Fibroblast of peridontal ligament (primary cell): ENCODE data around the gene MIPOL1.

Experiments
- DNase-seq: peaks from one replicate; pipeline ENCODE4 v3.0.0-alpha.2; 2010; ENCODE audit errors: extremely low read depth

The MIPOL1 gene

DNA sequence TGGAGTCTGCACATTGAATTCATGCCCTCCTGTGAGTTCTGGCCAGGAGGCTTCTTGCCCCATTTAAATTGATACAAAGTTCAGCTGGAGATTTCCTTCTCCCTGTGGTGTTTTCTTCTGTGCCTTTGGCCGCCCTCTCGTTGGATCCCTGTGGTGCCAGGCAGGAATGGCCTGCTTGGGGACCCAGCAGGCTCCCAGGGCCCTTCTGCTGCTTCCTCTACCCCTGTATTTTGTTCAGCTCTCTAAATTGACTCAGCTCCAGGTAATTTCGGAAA, 200.1 kb downstream of the MIPOL1 start:
- no peak for DNase-seq

DNA sequence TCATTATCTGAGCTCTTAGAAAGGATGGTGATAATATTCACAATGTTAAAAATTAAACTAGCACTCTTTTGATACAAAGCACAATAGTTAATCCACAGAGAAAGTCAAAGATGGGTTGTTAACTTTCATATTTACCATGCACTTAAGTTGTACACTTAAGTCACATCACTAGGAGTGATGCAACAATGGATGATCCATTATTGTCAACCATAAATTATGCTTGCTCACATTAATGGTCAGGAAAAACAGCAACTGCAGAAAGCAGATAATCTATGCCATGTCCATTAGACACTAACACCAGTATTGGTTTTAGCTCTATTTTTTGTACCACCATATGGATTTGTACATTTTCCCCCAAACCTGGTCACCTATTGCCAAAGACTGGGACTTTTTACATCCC, 201.8 kb downstream of the MIPOL1 start:
- DNase-seq, result no peak

DNA sequence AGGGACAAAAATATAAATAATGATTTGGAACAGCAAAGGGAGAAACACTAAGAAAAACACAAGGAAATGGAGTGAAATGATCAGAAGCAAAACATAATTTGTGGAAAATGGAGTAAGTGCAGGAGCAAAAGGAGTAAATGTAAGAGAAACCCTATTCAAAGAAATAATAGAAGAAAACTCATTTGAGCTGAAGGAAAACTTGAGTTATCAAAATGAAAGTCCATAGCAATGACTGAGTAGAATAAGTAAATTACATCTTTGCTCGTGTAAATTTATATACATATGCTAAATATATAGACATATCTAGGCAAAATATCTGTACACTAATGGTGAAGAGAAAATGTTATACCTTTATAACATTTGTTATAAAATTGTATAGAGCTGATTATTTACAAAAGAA, 203.4 kb downstream of the MIPOL1 start:
- no peak for DNase-seq

DNA sequence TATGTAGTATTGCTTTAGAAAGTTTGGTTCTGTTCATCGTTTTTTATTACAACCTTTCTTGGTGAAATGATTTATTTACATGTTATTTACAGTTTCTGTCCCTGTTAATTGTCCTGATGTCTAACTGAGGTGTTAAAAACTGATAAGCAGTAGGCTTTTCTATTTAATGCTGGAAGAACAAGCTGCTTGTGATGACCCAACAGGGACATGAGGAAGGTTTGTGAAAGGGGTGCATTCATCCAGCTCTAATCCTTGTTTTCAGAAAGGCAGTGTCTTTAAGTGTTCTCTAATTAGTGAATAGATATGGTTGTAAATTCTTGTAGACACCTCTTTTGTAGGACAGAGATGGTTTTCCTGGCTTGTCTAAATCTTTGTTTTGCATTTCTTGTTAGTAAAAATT, 205.9 kb downstream of the MIPOL1 start:
- DNase-seq, result no peak

DNA sequence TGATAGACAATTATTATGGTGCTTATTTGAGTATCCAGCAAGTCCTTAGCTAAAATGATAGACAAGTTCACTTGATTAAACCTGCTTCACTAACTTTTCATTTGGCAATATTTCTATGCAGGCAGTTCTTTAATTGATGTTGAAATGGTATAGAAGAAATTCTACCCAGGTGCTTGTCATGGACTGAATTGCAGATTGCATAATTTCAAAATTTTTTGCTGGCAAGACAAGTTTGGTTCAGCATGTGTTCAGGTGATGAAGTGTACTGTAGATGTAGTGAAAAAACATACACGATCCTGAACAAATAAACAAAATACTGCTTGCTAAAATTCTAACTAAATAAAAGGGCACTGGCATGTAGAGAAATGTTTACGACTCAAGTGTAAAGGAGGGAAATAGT, 208.4 kb downstream of the MIPOL1 start:
- no peak for DNase-seq

DNA sequence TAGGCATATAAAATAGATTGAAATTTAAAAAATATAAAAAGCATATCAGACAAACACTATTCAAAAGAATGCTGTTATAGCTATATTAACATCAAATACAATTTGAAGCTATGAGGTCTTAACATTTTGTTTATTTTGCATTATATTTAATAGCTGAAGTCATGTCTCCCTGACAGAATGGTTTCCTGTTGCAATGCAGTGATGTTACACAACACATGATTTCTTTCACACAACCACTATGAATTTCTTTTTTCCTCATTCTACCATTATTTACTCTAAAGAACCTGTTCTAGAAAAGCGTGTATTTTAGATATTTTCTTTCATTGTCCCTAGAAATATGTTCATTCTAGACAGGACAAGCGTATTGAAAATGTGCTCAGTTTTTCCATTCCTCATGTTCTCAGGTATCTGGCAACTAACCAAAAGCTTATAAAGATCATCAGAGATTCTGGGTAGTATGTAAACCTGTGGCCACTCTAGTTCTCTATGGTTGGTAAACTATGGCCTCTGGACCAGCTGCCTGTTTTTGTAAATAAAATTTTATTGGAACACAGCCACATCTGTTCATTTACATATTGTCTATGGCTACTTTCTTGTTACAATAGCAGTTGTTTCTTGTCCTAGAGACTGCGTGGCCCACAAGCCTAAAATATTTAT, 213.5 kb downstream of the MIPOL1 start:
- DNase-seq, result peak; percentile 14

DNA sequence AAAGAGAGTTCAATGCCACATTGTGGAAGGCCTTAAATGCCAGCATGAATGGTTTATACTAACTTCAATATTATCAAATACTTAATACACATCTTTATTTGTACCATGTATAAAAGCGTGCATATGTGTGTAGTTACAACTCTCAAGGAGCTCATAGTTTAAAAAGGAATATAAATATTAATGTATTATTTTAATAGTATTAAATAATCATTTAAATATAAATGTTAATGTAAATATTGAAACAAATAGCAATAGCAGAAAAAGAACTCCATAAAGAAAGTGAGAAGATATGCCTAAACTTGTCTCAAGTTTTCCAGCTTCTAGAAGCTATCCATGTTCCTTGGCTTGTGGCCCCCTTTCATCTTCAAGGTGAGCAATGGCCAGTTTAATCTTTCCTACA, 215.3 kb downstream of the MIPOL1 start:
- DNase-seq, result no peak

DNA sequence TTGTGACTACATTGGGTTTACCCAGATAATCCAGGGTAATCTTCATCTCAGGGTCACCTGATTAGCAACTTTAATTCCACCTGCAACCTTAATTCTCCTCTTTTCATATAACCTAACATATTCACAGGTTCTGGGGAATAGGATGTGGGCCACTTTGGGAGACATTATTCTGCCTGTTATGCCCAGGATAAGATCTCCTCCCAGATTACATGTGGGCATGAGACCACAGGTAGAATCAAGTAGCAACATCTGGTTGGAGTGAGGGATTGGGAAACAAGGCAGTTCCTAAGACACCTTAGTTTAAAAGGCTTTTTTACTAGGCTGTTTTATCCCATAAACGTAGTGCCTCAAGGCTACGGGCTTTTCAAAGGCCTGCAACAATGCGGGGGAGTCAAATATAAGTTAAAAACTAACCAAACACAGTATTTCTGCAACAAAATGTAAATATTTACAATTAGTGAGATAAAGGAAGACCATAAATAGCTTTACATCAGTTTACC, 215.8 kb downstream of the MIPOL1 start:
- no peak for DNase-seq

DNA sequence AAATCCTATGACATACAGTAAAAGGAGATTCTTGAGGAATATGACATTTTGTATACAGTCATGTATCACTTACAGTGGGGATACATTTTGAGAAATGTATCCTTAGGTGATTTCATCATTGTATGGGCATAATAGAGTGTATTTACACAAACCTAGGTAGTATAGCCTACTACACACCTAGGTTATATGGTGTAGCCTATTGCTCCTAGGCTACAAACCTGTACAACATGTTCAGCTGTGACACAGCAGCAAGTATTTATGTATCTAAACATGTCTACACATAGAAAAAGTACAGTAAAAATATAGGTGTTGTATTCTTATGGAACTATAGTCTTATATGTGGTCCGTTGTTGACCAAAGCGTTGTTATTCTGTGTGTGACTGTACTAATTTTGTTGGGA, 218.5 kb downstream of the MIPOL1 start:
- DNase-seq, result no peak

DNA sequence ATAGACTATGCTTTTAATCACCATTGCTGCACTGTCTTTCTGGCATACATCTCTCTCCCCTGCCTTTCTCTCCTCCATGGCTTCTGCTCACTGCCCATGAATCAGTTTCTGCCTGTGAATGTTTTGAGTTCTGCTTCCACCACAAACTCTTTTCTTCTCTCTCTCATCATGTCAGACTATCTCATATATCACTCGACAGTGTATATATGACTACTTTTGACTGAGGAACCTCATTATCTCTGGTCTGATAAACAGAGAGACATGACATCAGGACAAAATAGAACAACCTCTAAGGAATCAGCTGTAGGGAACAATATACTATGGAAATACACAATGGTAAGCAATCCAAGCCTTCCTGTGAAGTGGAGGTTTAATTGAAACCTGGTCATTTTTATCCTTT, 219.4 kb downstream of the MIPOL1 start:
- DNase-seq, result no peak

DNA sequence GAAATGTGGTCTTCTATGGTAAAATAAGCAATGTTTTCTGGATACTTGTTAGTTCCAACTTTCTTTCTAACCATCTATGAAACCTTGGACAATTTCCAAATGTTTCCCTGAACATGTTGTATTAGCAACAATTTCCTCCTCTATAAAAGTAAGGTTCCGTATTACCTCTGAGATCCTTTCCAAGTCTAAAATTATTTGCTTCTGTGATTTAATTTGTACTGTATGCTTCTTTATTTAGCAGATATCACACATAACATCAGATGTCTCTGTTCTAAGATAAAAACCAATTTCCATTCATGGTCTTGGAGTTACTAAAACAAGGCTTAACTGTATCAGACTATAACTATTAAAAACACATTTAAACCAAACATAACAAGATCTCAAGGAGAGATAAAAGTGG, 220.1 kb downstream of the MIPOL1 start:
- DNase-seq, result no peak

DNA sequence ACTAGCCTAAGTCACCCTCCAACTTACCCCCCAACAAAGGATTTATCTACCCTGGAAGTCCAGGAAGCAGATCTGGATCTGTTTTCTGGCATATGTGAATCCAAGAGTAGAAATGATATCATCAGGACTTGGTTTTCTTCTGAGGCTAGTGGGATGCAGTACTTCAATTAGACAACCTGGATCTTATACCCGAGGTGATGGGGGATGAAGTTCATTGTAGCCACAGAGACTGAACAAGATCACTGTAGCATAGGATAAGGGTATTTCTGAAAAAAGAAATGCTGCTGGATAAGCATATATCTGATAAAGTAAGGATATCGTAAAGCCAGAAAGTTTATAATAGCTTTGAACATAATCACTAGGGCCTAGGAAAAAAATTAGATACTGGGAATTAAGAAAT, 222.9 kb downstream of the MIPOL1 start:
- no peak for DNase-seq

DNA sequence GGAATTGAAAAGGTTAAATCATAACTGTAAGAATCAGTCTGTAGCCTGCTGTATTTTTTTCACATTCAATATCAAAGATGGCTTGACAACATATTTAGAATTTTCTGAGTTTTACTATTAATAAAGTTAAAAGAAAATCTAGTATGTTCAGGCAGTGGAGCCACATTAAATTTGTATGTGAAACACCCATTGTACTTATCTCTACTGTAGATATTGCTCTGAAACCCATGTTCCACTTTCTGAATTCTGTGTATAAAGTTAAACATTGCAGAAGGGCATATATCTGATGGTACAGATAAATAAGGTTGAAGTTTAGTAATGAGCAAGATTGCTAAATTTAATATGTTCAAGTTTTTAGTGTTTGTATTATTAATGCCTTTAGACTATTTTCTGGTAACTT, 224.6 kb downstream of the MIPOL1 start:
- DNase-seq, result no peak

DNA sequence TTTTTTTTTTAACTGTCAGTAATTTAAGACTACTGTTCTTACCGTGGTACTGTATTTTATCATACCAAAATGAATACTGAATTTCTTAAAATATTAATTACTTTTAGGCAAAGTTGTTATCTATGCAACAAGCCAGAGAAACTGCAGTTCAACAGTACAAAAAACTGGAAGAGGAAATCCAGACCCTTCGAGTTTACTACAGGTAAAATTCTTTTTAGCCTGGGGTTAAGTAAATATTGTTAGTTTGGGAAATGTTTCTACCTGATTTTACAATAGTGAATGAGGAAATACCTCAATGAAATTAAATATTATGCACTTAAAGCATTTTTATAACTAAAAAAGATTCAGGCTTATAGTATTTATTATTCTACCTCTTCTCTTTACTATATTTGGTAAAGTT, 225.0 kb downstream of the MIPOL1 start:
- DNase-seq, result no peak

DNA sequence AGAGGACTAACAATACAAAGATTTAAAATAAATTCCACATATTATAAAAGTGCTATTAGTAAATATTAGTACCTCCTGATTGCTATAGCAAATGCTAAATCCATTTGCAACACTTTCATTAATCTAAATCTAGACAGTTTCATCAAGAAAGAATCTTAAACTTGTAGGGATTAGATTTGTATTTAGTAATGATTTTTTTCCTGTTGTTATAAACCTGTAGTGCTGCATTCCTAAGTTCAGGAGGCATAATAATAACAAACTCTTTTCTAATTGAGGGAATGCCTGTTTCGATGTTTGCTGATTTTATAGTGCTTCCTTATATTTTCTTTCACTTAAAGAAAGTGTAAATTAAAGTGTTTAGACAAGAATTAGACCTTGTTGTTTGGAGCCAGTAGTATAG, 231.2 kb downstream of the MIPOL1 start:
- no peak for DNase-seq

DNA sequence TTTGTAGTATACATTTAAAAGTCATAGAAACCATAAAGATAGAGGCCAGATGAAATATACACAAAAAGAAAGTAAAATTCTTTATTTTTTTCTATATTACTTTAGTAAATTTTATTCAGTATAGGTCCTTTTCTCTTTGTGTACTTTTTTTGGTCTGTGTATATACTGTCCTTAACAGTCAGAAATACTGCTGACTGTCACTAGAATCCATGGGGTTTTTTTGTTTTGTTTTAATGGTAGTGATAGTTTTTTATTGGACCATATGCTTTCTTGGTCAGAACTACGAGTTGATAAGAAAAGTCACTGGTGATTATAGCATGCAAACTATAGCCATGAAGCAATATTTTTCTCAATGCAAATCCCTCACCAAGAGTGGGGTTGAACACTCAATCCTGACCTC, 231.9 kb downstream of the MIPOL1 start:
- DNase-seq, result no peak

DNA sequence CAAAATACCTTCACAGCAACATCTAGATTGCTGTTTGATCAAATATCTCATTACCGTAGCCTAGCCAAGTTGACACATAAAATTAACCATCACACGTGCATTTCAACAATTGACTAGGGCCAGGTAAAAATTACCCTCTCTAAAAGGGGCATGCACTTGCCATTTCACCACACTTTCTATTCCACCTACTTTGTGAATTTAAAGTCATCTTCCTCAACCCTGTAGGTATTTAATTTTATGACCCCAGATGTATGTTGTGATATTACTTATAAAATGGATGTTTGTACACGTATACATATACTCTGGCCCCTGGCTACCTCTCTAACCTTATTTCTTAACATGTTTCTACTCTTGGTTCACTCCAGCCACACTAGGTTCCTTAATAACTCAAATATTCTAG, 237.1 kb downstream of the MIPOL1 start:
- no peak for DNase-seq

DNA sequence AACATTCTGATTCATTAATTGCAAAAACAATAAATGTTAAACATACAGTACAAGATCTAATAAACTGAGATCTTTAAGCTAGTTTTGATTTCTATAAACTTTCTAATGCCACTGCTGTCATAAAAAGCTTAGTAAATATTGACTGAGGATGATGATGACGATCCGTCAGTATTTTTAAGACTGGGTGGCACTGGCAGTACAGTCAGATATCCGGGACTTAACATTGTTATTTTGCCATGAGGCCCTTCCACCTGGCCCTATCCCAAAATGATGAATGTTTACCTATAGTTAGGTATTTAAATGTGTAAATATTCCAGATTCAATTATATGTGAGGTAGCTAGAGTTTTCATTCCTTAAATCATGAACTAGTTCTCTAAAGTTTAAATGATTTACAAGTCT, 238.8 kb downstream of the MIPOL1 start:
- no peak for DNase-seq

DNA sequence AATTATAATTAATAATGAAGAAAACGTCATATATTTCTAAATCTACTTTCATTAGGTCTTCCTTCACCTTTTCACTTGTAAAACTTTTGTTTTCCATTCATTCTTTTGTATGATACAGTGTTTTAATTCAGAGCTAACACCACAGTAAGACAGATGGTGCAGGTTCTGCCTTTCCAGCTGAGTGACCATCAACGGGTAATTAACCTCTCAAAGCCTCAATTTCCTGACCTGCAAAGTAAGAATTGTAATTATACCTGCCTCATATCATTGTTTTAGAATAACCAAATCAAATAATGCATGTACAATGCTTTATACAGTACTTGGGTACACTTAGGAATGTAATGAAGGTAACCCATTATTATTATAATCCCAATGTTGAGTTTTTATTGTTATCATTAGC, 239.8 kb downstream of the MIPOL1 start:
- no peak for DNase-seq

DNA sequence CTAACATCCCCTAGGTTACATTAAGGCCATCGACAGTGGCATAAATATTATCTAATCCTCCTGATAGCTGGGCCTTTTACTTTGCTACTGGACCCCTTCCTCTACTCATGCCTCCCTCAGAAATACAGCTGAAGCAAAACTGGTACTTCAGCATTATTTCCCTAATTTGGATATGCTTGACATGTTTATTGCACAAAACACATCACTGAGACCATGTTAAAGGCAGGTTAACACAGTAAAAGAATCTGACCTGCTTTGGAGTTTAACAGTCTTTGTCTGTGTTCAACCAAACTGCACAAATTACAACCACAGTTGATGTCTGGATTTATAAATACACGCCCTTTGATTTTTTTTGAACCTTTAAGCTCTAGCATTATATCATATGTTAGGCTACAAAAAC, 240.7 kb downstream of the MIPOL1 start:
- no peak for DNase-seq

DNA sequence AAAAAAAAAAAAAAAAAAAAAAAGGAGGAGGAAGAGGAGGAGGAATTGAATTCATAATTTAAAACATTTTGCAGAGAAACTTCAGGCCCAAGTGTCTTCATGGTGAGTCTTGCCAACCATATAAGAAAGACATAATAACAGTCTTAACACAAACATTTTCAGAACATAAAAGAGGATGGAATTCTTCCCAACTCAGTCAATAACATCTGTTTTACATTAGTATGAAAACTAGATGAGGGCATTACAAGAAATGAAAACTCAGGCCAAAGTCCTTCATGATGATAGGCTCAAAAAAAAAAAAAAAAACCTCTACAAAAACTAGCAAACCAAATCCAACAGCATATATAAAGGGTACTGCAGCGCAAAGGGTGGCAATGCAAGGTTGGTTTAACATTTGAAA, 245.7 kb downstream of the MIPOL1 start:
- DNase-seq, result peak; percentile 93

DNA sequence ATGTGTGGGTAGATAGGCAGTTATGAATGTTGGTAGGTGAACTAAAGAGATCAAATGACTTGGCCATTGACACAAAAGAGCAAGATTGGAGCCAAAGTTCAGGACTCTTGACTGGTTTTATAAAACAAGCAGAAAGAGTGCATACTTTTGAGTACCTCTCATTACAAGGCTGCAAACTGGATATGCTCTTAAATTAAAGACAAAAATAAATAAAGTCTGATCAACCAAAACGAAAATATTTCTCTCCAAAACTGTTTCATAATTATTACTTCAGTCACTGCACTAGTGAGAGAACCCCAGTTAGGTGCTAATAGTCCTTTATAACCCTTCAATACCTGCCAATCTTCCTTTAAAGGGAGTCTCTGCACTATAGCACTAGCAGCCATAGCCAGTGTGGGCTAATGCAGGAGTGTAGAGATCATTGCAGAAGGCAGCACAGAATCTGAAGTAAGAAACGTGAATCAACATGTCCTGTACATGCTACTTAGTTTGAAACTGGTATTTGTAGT, 250.2 kb downstream of the MIPOL1 start:
- no peak for DNase-seq

DNA sequence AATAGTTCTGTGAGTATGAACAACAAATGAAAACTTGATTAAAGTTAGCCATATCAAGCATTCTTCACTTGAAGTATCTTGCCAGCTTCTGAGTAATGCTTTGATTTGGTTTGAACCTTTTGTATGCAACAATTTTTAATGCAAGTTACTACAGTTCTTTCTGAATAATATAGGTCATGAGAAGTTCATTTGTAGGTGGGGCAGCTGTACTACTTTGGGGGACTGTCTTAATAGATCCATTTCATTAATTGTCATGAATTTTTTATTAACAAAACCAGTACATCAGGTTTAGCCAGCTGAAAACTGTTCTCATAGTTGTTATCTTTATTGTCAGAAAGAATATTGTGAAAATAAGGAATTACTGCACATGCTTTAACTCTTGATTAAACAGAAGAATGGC, 254.6 kb downstream of the MIPOL1 start:
- no peak for DNase-seq

DNA sequence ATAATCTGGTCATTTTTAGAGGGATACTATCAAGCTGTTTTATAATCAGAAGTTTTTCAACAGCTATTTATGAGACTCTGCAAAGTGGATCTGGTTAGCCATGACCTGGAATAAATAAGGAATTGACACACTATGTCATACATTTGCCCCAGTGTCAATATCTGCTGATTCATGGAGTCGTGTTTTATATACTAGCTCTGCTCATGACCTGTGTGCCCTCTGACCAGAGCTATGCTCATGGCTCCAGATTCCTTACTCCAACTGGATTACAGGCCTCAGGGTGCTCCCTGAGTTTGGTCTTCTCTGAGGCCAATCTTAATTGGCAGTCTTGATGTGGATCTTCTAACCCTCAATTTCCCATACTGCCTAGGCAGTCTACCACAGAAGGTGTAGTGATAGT, 256.2 kb downstream of the MIPOL1 start:
- DNase-seq, result no peak
